Measurements from ENCODE around the gene EXOSC2. TPM values are rescaled to one million over a fixed set of nuclear protein-coding genes. Genes with fewer than 3 reads are reported as not detected.

Gene EXOSC2
- total and polyA plus RNA-seq, 3 donors from 2014 or later, result 15.3 to 24.7 (median 20.3) TPM

DNA sequence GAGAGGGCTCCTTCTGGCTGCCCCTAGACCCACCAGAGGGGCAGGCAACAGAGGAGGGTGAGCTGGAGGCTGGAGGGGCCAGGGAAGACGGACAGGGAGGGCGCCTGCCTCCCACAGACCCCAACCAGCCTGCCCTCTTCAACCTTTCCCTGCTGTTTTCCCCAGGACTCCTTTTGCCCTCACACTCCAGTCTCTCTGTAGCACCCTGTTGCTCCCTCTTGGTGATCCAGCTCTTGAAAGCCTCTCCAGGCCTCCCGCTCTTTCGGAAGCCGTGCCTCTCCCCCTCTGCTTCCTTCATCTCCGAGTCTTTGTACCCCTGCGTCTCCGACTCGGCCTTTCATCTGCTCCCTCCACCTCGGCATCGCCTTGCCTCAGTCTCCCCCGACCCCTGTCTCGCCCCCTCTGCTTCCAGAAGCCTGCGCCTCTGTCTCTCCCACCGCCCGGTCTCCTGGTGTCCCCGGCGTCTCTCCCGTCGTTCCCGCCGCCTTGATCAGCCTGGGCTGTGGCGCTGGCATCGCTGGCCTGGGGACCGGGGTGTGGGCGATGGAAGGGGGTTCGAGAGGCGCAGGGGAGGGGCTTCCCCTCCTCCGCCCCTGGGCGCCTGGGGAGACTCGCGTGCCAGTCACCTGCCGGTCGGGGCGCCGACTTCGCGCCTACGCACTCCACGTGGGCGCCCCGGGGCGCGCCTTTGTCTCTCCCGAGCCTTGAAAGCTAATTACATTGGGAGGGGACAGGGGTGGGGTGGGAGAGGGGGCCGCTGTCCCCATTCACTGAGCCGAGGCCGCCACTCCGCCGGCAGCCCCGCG is 34.5 kb upstream of the EXOSC2 start:
- intact Hi-C loops (cut with DNase I; ENCODE audit: low total_unique reads), result no loop called here
- DNase-seq, result no peak
- 15 to 16% methylated on average over 27 to 49 of the region's 52 CpGs for WGBS, 2 donors
- Histone ChIP-seq H3K4me1 (peaks cover 13% of the 10 kb centered on the region), H3K4me3 (peak overlapping the region in 1 of 2 donors; percentile 14), H3K27me3 (peaks cover 14% of the 10 kb centered on the region), H3K27ac (no peak overlapping the region), H3K36me3 (ENCODE audit: low read depth, missing control alignments) (no peaks in the 10 kb centered on the region), H3K9me3 (no peaks in the 10 kb centered on the region)
- TF ChIP-seq, protein P1, sequence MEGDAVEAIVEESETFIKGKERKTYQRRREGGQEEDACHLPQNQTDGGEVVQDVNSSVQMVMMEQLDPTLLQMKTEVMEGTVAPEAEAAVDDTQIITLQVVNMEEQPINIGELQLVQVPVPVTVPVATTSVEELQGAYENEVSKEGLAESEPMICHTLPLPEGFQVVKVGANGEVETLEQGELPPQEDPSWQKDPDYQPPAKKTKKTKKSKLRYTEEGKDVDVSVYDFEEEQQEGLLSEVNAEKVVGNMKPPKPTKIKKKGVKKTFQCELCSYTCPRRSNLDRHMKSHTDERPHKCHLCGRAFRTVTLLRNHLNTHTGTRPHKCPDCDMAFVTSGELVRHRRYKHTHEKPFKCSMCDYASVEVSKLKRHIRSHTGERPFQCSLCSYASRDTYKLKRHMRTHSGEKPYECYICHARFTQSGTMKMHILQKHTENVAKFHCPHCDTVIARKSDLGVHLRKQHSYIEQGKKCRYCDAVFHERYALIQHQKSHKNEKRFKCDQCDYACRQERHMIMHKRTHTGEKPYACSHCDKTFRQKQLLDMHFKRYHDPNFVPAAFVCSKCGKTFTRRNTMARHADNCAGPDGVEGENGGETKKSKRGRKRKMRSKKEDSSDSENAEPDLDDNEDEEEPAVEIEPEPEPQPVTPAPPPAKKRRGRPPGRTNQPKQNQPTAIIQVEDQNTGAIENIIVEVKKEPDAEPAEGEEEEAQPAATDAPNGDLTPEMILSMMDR (IDR thresholded peaks at IDR 0.05), result no peak
- no peak for TF ChIP-seq POLR2A (IDR thresholded peaks at IDR 0.05)

GRCh38 chr9:130659699-130660248 is 33.8 kb upstream of the EXOSC2 start:
- H3K27me3 ChIP-seq, result peaks cover 14% of the 10 kb centered on the region

DNA sequence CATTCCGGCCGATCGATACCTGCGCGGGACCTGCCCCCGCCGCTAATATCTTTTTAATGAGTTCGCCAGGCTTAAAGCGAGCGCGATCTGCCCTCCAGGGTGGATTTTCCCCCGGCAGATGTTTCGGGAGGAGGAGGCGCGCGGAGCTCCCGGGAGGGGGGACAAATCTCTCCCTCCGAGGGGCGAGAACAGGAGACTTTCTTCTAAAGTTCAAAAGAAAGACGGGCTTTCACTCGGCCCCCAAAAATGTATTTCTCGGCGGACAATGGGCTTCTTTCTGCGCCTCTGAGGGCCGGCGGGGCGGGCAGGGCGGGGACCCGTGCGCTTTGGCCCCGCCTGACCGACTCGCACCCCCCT is 33.3 kb upstream of the EXOSC2 start:
- DNase-seq, result no peak
- WGBS, 2 donors, result 0 to 1% methylated on average over 15 to 33 of the region's 33 CpGs
- intact Hi-C loops (cut with DNase I; ENCODE audit: low total_unique reads), result no loop called here
- Histone ChIP-seq H3K4me3 (peak overlapping the region; percentile 14 to 21), H3K36me3 (ENCODE audit: low read depth, missing control alignments) (no peaks in the 10 kb centered on the region), H3K27me3 (peaks cover 14% of the 10 kb centered on the region), H3K4me1 (peaks cover 14% of the 10 kb centered on the region), H3K9me3 (no peaks in the 10 kb centered on the region), H3K27ac (no peak overlapping the region)
- TF ChIP-seq, protein P1 (IDR thresholded peaks at IDR 0.05), result no peak
- TF ChIP-seq POLR2A (IDR thresholded peaks at IDR 0.05), result no peak

More at GRCh38 chr9:130659699-130660248, 33.8 kb upstream of the EXOSC2 start:
- Histone ChIP-seq H3K9me3 (no peaks in the 10 kb centered on the region), H3K4me1 (peaks cover 14% of the 10 kb centered on the region), H3K27ac (no peak overlapping the region), H3K4me3 (peak overlapping the region; percentile 14 to 21), H3K36me3 (ENCODE audit: low read depth, missing control alignments) (no peaks in the 10 kb centered on the region)
- WGBS, 2 donors, result 1 to 2% methylated on average over 42 to 53 of the region's 58 CpGs
- no peak for DNase-seq
- intact Hi-C loops (cut with DNase I; ENCODE audit: low total_unique reads), result no loop called here
- no peak for TF ChIP-seq POLR2A (IDR thresholded peaks at IDR 0.05)
- TF ChIP-seq, protein P1 (IDR thresholded peaks at IDR 0.05), result no peak

GRCh38 chr9:130660683-130661450 is 32.7 kb upstream of the EXOSC2 start:
- Histone ChIP-seq H3K36me3 (ENCODE audit: low read depth, missing control alignments) (no peaks in the 10 kb centered on the region), H3K4me3 (peak overlapping the region; percentile 14 to 21), H3K27ac (no peak overlapping the region), H3K4me1 (peaks cover 17% of the 10 kb centered on the region), H3K9me3 (no peaks in the 10 kb centered on the region), H3K27me3 (peaks cover 17% of the 10 kb centered on the region)
- TF ChIP-seq, protein P1 (IDR thresholded peaks at IDR 0.05), result no peak
- no peak for TF ChIP-seq POLR2A (IDR thresholded peaks at IDR 0.05)
- WGBS, 2 donors, result 0 to 1% methylated on average over 6 to 75 of the region's 82 CpGs
- intact Hi-C loops (cut with DNase I; ENCODE audit: low total_unique reads), result no loop called here
- no peak for DNase-seq

Data from testis (tissue), 3 donors.